ENCODE data around the gene ERC2.
"Not testable (repeated sequence)": the region's sequence is repeated elsewhere in the genome, so short reads cannot be mapped to it uniquely, and the experiment has no call there.

ERC2 gene

GRCh38 chr3:56318891-56319290 lies 149.4 kb downstream of the ERC2 start:
- no peak for DNase-seq (ENCODE audit: low spot score)
- FAIRE-seq, result no peak

GRCh38 chr3:56316944-56317343 lies 151.3 kb downstream of the ERC2 start:
- FAIRE-seq, result no peak
- DNase-seq (ENCODE audit: low spot score), result no peak

- FAIRE-seq (no peak), DNase-seq (ENCODE audit: low spot score) (peak; percentile 65)
These were observed 153.4 kb downstream of the ERC2 start for GRCh38 chr3:56314842-56315241.

GRCh38 chr3:56309465-56309864 lies 158.8 kb downstream of the ERC2 start:
- DNase-seq (ENCODE audit: low spot score), result no peak
- no peak for FAIRE-seq

GRCh38 chr3:56308471-56308870 lies 159.8 kb downstream of the ERC2 start:
- DNase-seq (ENCODE audit: low spot score) (no peak), FAIRE-seq (no peak)

GRCh38 chr3:56304069-56304468 lies 164.2 kb downstream of the ERC2 start:
- DNase-seq (ENCODE audit: low spot score) (no peak), FAIRE-seq (no peak)

GRCh38 chr3:56303487-56303886 lies 164.8 kb downstream of the ERC2 start:
- FAIRE-seq (no peak), DNase-seq (ENCODE audit: low spot score) (peak; percentile 43)

GRCh38 chr3:56302417-56302816 lies 165.8 kb downstream of the ERC2 start:
- no peak for DNase-seq (ENCODE audit: low spot score)
- no peak for FAIRE-seq

- no peak for DNase-seq (ENCODE audit: low spot score)
- FAIRE-seq, result no peak
These were observed 170.9 kb downstream of the ERC2 start for GRCh38 chr3:56297281-56297840.

- DNase-seq (ENCODE audit: low spot score), result no peak
- FAIRE-seq, result no peak
These were observed 171.9 kb downstream of the ERC2 start for GRCh38 chr3:56296361-56296760.

GRCh38 chr3:56295161-56295560 lies 173.1 kb downstream of the ERC2 start:
- FAIRE-seq (no peak), DNase-seq (ENCODE audit: low spot score) (no peak)

- DNase-seq (ENCODE audit: low spot score), result no peak
- FAIRE-seq, result no peak
These were observed 174.0 kb downstream of the ERC2 start for GRCh38 chr3:56294286-56294685.

GRCh38 chr3:56291953-56292352 lies 176.3 kb downstream of the ERC2 start:
- FAIRE-seq (no peak), DNase-seq (ENCODE audit: low spot score) (no peak)

- FAIRE-seq, result no peak
- DNase-seq (ENCODE audit: low spot score), result peak; percentile 50
These were observed 177.0 kb downstream of the ERC2 start for GRCh38 chr3:56291244-56291680.

GRCh38 chr3:56290374-56290773 lies 177.9 kb downstream of the ERC2 start:
- FAIRE-seq, result no peak
- DNase-seq (ENCODE audit: low spot score), result no peak

- DNase-seq (ENCODE audit: low spot score) (no peak), FAIRE-seq (no peak)
These were observed 180.0 kb downstream of the ERC2 start for GRCh38 chr3:56288258-56288657.

- FAIRE-seq, result no peak
These were observed 185.9 kb downstream of the ERC2 start for GRCh38 chr3:56282341-56282740.

GRCh38 chr3:56277236-56277635 lies 191.0 kb downstream of the ERC2 start:
- DNase-seq (ENCODE audit: low spot score), result no peak
- no peak for FAIRE-seq

More at GRCh38 chr3:56282341-56282740, 185.9 kb downstream of the ERC2 start:
- no peak for DNase-seq (ENCODE audit: low spot score)

GRCh38 chr3:56275120-56275519 lies 193.1 kb downstream of the ERC2 start:
- FAIRE-seq (no peak), DNase-seq (ENCODE audit: low spot score) (no peak)

- no peak for DNase-seq (ENCODE audit: low spot score)
- no peak for FAIRE-seq
These were observed 198.3 kb downstream of the ERC2 start for GRCh38 chr3:56269755-56270535.

GRCh38 chr3:56268616-56269383 lies 199.5 kb downstream of the ERC2 start:
- DNase-seq (ENCODE audit: low spot score), result no peak
- no peak for FAIRE-seq

GRCh38 chr3:56261852-56262251 lies 206.4 kb downstream of the ERC2 start:
- not testable (repeated sequence) for DNase-seq (ENCODE audit: low spot score); FAIRE-seq

Measured in urothelium cell line (cell line).